Activated T-cell treated with anti-CD3 and anti-CD28 coated beads, Interleukin-2, amount 50 U/mL, for 72 hours (primary cell): ENCODE results near the gene GBP1. TPM values are rescaled to one million over a fixed set of nuclear protein-coding genes. Genes with fewer than 3 reads are reported as not detected.
A peak's percentile ranks its signal among the peaks of the same experiment; 100 is the strongest.
"Not testable (repeated sequence)": the region's sequence is repeated elsewhere in the genome, so short reads cannot be mapped to it uniquely, and the experiment has no call there.

Source experiments
- ATAC-seq, 2 donors: fragments of 150-1000 bp; cut with Tn5 transposase; replicated peaks in 1 of 2; 2 replicates each; pipeline ENCODE4 v1.10.0; 2021; ENCODE audit warnings: moderate library complexity in 2 of 2, mild to moderate bottlenecking in 1 of 2
- DNase-seq, 2 donors: peaks; one replicate each; pipeline ENCODE4 v3.0.0; 2021 to 2022; ENCODE audit warnings: mixed read lengths in 1 of 2
- H3K27ac Mint-ChIP-seq: one replicate; pipeline ENCODE4 v1.8.0; 2022; ENCODE audit warnings: mild to moderate bottlenecking, moderate library complexity, mixed read lengths
- H3K27me3 Mint-ChIP-seq: one replicate; pipeline ENCODE4 v1.8.0; 2022; ENCODE audit warnings: low read depth, mixed read lengths
- H3K36me3 Mint-ChIP-seq, 2 donors: one replicate each; pipeline ENCODE4 v1.8.0; 2022; ENCODE audit warnings: mixed read lengths in 2 of 2, mild to moderate bottlenecking in 1 of 2; ENCODE audit not compliant: insufficient read depth in 2 of 2
- H3K4me1 Mint-ChIP-seq: one replicate; pipeline ENCODE4 v1.8.0; 2022; ENCODE audit warnings: low read depth, mixed read lengths
- H3K4me3 Mint-ChIP-seq, 2 donors: one replicate each; pipeline ENCODE4 v1.8.0; 2022; ENCODE audit warnings: mild to moderate bottlenecking in 2 of 2, mixed read lengths in 2 of 2, moderate library complexity in 2 of 2
- H3K9me3 Mint-ChIP-seq, 2 donors: one replicate each; pipeline ENCODE4 v1.8.0; 2022; ENCODE audit warnings: mixed read lengths in 2 of 2
- total RNA-seq, 2 donors: library from RNA; stranded (reverse); gene quantifications; one replicate each; pipeline ENCODE4 v1.2.3, GENCODE V29; 2022

The GBP1 gene
- total RNA-seq, 2 donors from 2014 or later: 44.9 to 58.9 TPM

DNA sequence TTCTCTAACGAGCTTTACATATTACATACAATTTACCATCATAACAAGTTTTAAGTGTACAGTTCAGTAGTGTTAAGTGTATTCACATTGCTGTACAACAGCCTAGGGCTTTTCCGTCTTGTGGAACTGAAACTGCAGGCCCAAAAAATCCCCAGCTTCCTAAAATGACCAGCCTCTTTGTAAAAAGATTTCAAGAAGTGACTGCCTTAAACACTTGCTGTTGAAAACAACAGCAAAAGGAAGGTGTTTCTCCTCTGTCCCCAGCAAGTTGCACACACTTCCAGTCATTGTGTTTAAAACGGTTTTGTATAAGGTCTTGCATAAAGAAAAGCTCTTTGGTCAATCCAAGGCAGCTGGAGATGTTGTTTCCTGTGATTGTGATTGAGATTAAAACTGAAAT is 16.0 kb upstream of the GBP1 start:
- H3K36me3 Mint-ChIP-seq: peaks cover 2 to 11% of the 10 kb centered on the region in 2 donors
- H3K4me3 Mint-ChIP-seq: no peak overlapping the region

DNA sequence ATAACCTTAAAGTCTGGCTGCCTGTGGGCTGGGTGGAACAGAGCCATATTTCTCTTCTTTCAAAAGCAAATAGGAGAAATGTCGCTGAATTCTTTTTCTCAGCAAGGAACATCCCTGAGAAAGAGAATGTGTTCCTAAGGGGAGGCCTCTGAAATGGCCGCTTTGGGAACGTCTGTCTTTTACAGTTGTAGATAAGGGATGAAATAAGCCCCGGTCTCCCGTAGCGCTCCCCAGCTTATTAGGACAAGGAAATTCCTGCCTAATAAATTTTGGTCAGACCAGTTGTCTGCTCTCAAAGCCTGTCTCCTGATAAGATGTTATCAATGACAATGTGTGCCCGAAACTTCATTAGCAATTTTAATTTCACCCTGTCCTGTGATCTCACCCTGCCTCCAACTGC is 15.1 kb upstream of the GBP1 start:
- not testable (repeated sequence) for DNase-seq, H3K27ac Mint-ChIP-seq, H3K4me1 Mint-ChIP-seq, H3K27me3 Mint-ChIP-seq, ATAC-seq, H3K4me3 Mint-ChIP-seq
- Mint-ChIP-seq H3K36me3 (peaks cover 2 to 11% of the 10 kb centered on the region in 2 donors), H3K9me3 (peaks cover 11 to 14% of the 10 kb centered on the region in 2 donors)

More for the DNA sequence above, 16.0 kb upstream of the GBP1 start:
- Mint-ChIP-seq H3K9me3 (peaks cover 11 to 13% of the 10 kb centered on the region in 2 donors), H3K27ac (no peak overlapping the region), H3K4me1 (no peaks in the 10 kb centered on the region), H3K27me3 (no peaks in the 10 kb centered on the region)
- DNase-seq: no peak
- ATAC-seq: no peak

DNA sequence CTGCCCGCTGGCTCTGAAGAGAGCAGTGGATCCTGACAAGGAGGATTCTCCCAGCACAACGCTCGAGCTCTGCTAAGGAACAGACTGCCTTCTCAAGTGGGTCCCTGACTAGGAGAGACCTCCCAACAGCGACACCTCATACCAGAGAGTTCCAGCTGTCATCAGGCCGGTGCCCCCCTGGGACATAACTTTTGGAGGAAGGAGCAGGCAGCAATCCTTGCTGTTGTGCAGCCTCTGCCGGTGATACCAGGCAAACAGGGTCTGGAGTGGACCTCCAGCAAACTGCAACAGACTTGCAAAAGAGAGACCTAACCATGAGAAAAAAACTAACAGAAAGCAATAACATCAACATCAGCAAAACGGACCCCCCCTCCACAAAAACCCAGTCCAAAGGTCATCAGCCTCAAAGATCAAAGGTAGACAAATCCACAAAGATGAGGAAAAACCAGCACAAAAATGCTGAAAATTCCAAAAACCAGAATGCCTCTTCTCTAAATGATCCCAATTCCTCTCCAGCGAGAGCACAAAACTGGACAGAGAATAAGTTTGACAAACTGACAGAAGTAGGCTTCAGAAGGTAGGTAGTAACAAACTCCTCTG is 7.6 kb upstream of the GBP1 start:
- not testable (repeated sequence) for DNase-seq, H3K4me3 Mint-ChIP-seq, H3K27me3 Mint-ChIP-seq, ATAC-seq, H3K27ac Mint-ChIP-seq
- peaks cover 11 to 17% of the 10 kb centered on the region in 2 donors for H3K36me3 Mint-ChIP-seq
- H3K4me1 Mint-ChIP-seq: peaks cover 28% of the 10 kb centered on the region
- peaks cover 10 to 24% of the 10 kb centered on the region in 2 donors for H3K9me3 Mint-ChIP-seq

DNA sequence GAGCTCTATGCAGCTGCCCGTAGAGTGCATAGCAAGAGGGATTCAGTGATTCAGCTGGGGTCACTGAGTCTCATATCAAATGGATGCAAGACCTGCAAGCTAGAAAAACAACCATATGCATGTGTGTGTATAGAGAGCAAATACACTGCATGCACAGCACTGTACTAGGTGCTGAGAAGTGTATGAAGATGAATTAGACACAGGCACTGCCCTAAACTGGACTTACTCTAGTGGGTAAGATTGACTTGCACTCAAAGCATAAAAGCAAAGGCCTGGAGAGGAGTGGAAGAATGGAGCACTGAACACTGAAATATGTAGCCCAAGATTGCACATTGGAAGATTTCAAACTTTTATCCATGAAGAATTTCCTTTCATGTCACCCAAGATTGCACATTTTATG is 5.5 kb upstream of the GBP1 start:
- ATAC-seq (peak; percentile 19 to 49), DNase-seq (no peak)
- H3K4me1 Mint-ChIP-seq: peaks cover 31% of the 10 kb centered on the region
- peak overlapping the region; percentile 72 to 91 for H3K4me3 Mint-ChIP-seq
- H3K9me3 Mint-ChIP-seq: peaks cover 8 to 15% of the 10 kb centered on the region in 2 donors
- H3K36me3 Mint-ChIP-seq: peaks cover 9 to 13% of the 10 kb centered on the region in 2 donors
- no peaks in the 10 kb centered on the region for H3K27me3 Mint-ChIP-seq
- peak overlapping the region; percentile 96 for H3K27ac Mint-ChIP-seq

DNA sequence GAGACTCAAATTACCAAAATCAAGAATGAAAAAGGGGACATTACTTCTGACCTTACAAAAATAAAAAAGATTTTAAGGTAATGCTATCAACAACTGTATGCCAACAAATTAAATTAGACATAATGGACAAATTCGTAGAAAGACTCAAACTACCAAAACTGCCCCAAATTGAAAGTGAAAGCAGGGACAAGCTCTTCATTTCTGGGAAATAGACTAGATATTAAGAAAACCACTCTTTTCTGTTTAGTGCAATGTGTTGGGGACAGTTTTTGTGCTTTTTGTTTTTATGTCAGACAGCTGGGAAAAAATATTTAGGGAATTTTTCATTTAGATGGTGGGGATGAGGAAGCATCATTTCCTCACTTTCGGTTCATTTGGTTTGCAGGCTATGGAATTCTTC is 4.9 kb upstream of the GBP1 start:
- peak overlapping the region; percentile 96 for H3K27ac Mint-ChIP-seq
- H3K9me3 Mint-ChIP-seq: peaks cover 7 to 15% of the 10 kb centered on the region in 2 donors
- no peaks in the 10 kb centered on the region for H3K27me3 Mint-ChIP-seq
- H3K4me3 Mint-ChIP-seq: peak overlapping the region; percentile 72 to 91
- peaks cover 36% of the 10 kb centered on the region for H3K4me1 Mint-ChIP-seq
- ATAC-seq (no peak), DNase-seq (no peak)
- H3K36me3 Mint-ChIP-seq: peaks cover 11 to 15% of the 10 kb centered on the region in 2 donors

DNA sequence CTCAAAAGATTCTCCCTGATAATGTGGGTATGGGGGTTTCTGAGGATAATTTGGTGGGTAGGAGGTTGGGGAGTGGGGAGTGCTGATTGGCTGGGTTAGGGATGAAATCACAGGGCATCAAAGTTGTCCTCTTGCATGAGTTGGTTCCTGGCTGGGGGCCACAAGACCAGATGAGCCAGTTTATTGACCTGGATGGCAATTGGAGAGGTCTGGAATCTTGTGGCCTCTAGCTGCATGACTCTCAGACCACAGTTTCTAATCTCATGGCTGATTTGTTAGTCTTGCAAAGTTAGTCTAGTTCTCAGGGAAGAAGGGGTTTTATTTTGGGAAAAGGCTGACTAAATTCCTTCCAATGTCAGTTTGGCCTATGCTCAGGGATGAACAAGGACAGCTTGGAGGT is 3.3 kb upstream of the GBP1 start:
- peaks cover 48% of the 10 kb centered on the region for H3K4me1 Mint-ChIP-seq
- peak overlapping the region in 1 of 2 donors; percentile 5 for H3K4me3 Mint-ChIP-seq
- H3K36me3 Mint-ChIP-seq: peaks cover 6 to 11% of the 10 kb centered on the region in 2 donors
- peaks cover 0 to 3% of the 10 kb centered on the region in 2 donors for H3K9me3 Mint-ChIP-seq
- ATAC-seq: no peak
- no peak for DNase-seq
- H3K27ac Mint-ChIP-seq: peak overlapping the region; percentile 31
- no peaks in the 10 kb centered on the region for H3K27me3 Mint-ChIP-seq

DNA sequence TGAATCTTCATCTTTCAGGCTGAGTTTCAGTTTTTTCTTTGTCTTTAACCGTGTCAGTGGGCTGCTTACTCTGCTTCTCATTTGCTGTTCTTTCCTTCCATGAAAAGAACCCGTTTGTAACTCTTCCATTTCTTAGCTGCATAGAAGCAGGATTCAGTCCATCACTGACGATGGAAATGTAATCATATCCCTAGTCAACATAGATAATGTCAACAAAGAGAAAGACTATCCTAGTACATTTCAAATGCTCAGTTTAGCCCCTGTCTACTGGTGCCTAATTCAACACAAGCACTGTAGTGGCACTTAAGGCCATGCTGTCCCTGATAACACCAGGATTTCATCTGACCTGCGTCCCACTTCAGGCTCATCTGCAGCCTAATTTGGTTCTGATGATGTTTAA is 376 bp downstream of the GBP1 start:
- ATAC-seq: peak; percentile 50 to 61
- peaks cover 65% of the 10 kb centered on the region for H3K4me1 Mint-ChIP-seq
- H3K27me3 Mint-ChIP-seq: no peaks in the 10 kb centered on the region
- peak overlapping the region; percentile 100 for H3K27ac Mint-ChIP-seq
- DNase-seq: no peak
- H3K9me3 Mint-ChIP-seq: no peaks in the 10 kb centered on the region
- H3K36me3 Mint-ChIP-seq: peaks cover 9 to 16% of the 10 kb centered on the region in 2 donors
- H3K4me3 Mint-ChIP-seq: peak overlapping the region; percentile 78 to 98

DNA sequence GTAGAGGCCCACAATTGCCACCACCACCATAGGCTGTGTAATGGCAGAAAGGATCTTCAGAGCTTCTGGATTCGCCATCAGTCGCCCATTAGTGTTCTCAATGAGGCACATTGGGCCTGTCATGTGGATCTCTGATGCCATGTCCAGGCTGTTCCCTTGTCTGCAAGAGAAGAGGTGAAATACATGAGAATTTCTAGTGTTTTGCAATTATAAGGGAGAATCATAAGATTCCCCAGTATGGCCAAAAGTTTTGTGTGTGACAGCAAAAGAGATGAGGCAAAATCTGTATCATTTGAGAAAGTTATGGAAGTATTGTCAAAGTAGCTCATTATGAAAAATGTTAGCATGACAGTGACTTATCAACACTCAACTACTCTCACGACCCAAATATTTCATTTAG is 1.9 kb downstream of the GBP1 start:
- Mint-ChIP-seq H3K4me1 (peaks cover 53% of the 10 kb centered on the region), H3K9me3 (no peaks in the 10 kb centered on the region), H3K27me3 (no peaks in the 10 kb centered on the region), H3K4me3 (peak overlapping the region; percentile 78 to 98), H3K27ac (peak overlapping the region; percentile 100), H3K36me3 (peaks cover 13 to 25% of the 10 kb centered on the region in 2 donors)
- no peak for ATAC-seq
- no peak for DNase-seq

DNA sequence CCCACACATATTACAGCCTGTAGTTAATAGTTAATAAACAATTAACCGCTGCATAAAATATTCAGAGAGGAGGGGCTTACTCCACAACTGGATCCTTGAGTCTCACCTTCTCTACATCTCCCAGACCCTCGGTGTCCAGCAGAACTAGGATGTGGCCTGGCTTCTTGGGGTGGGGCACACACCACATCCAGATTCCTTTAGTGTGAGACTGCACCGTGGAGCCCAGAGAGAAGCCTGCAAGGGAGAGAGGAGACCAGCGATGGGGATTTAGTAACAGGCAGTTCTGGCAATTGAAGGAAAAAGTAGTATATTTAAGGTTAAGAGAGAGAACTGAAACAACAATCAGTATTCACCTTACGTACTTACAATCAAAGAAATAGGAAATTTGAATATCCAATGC is 4.9 kb downstream of the GBP1 start:
- Mint-ChIP-seq H3K4me1 (peaks cover 41% of the 10 kb centered on the region), H3K27me3 (no peaks in the 10 kb centered on the region), H3K9me3 (no peaks in the 10 kb centered on the region), H3K27ac (no peak overlapping the region), H3K36me3 (peaks cover 15 to 40% of the 10 kb centered on the region in 2 donors), H3K4me3 (peak overlapping the region in 1 of 2 donors; percentile 95)
- ATAC-seq (no peak), DNase-seq (no peak)

DNA sequence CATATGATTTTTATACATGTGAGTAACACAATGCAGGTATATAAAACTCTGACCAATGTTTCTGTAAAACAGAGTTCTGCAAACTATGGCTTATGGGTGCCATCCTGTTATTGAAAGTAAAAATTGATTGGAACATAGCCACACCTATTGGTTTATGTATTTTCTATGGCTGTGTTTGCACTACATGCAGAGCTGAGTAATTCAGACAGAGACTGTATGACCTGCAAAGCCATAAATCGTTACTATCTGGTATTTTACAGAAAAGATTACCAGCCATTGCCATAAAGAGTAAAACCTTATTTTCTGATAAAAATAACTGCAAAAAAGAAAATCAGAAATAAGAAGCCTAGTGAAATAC is 13.1 kb downstream of the GBP1 start:
- H3K36me3 Mint-ChIP-seq: peaks cover 12 to 45% of the 10 kb centered on the region in 2 donors

DNA sequence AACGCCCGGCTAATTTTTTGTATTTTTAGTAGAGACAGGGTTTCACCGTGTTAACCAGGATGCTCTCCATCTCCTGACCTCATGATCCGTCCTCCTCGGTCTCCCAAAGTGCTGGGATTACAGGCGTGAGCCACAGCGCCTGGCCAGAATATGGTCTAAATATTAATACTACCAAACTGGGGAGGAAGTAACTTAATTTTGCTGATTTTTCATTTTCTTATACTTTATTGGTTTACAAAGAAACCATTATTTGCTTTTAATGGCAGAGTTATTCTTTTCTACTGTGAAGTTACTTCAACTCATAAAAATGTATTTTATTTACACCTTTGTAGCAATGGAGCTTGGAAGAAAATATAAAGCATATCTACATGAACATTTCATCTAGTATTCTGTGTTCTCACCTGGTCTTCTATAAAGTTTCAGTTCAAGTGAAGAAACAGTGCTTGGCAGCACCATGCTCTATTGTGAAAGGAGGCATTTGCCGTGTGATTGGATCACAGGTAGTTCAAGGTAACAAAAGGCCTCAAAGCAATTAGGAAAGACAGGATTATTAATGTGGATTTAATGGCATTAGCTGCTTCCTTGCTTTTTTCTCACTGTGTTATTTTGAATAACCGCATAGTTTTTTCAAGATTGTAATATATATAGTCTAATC is 13.6 kb downstream of the GBP1 start:
- no peak for DNase-seq
- ATAC-seq: no peak
- Mint-ChIP-seq H3K4me1 (peaks cover 6% of the 10 kb centered on the region), H3K27ac (no peak overlapping the region), H3K9me3 (no peaks in the 10 kb centered on the region), H3K4me3 (no peak overlapping the region), H3K27me3 (no peaks in the 10 kb centered on the region), H3K36me3 (peaks cover 12 to 40% of the 10 kb centered on the region in 2 donors)

More for the DNA sequence above, 13.1 kb downstream of the GBP1 start:
- Mint-ChIP-seq H3K27ac (no peak overlapping the region), H3K4me3 (no peak overlapping the region), H3K4me1 (peaks cover 6% of the 10 kb centered on the region), H3K9me3 (no peaks in the 10 kb centered on the region), H3K27me3 (no peaks in the 10 kb centered on the region)
- ATAC-seq (no peak), DNase-seq (no peak)

DNA sequence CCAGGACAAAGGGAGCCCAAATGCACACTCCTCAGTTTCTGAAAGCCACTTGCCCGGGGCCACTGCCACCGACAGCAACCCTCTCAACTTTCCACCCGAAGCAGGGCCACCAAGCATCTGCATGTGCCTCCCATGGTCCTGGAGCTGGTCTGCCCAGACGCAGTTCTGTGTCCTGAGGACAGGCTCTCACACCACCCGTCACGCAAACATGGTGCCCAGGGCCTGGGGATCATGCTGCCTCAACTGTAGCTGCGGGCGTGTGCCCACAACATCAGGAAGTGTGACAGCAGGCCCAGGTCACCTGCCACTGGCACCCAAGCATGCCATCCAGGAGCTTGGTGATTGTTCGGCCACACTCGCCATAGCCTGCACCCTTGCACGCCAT is 14.4 kb downstream of the GBP1 start:
- Mint-ChIP-seq H3K27me3 (no peaks in the 10 kb centered on the region), H3K9me3 (no peaks in the 10 kb centered on the region), H3K4me3 (no peak overlapping the region), H3K27ac (no peak overlapping the region), H3K4me1 (peaks cover 6% of the 10 kb centered on the region), H3K36me3 (peaks cover 9 to 35% of the 10 kb centered on the region in 2 donors)
- DNase-seq: no peak
- ATAC-seq: no peak

DNA sequence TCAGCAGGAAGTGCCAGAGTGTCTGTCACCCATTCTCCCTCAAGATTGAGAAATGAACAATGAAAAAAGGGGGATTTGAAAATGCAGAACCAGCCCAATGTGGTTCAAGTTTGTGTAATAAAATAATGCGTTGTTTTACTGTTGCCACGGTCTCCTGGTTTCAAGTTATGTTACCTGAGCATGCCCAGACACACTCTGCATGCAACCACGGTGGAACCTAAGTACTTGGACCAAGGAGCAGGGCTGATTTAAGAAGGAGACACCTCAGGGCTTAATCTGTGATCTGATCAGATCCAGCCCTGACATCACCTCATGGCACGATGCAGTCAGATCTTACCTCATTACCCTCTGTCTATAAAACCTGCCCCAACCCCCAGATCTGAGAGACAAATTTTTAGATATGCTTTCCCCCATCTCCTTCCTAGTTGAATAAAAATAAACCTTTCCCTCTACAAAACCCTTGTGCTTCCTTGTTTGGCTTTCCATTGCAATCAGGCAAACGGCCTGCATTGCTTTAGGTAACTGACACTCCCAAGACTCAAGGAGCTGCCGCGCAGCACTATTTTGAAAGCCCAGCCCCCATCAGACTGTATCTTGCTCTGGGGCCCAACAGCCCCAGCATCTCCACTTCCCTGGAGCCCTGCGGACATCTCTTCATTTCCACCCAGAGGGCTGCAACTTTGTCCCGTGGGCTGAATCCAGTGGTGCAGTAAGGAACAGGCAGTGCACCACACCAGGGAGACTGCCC is 14.9 kb downstream of the GBP1 start:
- not testable (repeated sequence) for ATAC-seq, H3K4me3 Mint-ChIP-seq, H3K27me3 Mint-ChIP-seq, H3K4me1 Mint-ChIP-seq, H3K27ac Mint-ChIP-seq, H3K9me3 Mint-ChIP-seq, DNase-seq
- H3K36me3 Mint-ChIP-seq: peaks cover 9 to 33% of the 10 kb centered on the region in 2 donors
